A673 (cell line): Measurements from ENCODE around the gene THAP4. TPM values are rescaled to one million over a fixed set of nuclear protein-coding genes. Genes with fewer than 3 reads are reported as not detected.
A peak's percentile ranks its signal among the peaks of the same experiment; 100 is the strongest.

Source experiments
- BruUV-seq: library from RNA; stranded (reverse); fragments of 400-500 nt; replicated peaks from 2 replicates; lab custom pipeline; 2021; lab: Mats Ljungman, UMichigan
- CTCF ChIA-PET: fragments of 300-600 bp; sonication (Branson Sonifier 250); formaldehyde crosslinking; loops from one replicate; lab custom pipeline; 2022; ENCODE audit warnings: antibody characterized with exemption; lab: Charles Lee
- POLR2A ChIA-PET: fragments of 300-600 bp; sonication (Branson Sonifier 250); formaldehyde crosslinking; loops from one replicate; lab custom pipeline; 2022; ENCODE audit warnings: antibody characterized with exemption; ENCODE audit not compliant: low non-redundant PET; lab: Charles Lee
- DNase-seq: peaks from one replicate; pipeline ENCODE4 v3.0.0-alpha.2; 2015; ENCODE audit warnings: low spot score
- H3K27ac ChIP-seq: fragments of 200-600 bp; sonication (generic); 2 replicates; pipeline ENCODE4 v1.5.1; 2016; ENCODE audit warnings: mixed run types, low read depth, mild to moderate bottlenecking, mixed read lengths, antibody characterized with exemption, low read length; ENCODE audit not compliant: poor library complexity, severe bottlenecking
- H3K27me3 ChIP-seq: fragments of 200-600 bp; sonication (generic); replicated peaks from 2 replicates; pipeline ENCODE4 v1.6.1; 2017; ENCODE audit warnings: mixed run types, low read depth, mild to moderate bottlenecking, mixed read lengths, antibody characterized with exemption, low read length; ENCODE audit not compliant: insufficient read depth, poor library complexity
- H3K36me3 ChIP-seq: fragments of 200-600 bp; sonication (generic); 2 replicates; pipeline ENCODE4 v1.6.1; 2016; ENCODE audit warnings: mixed run types, mild to moderate bottlenecking, mixed read lengths, antibody characterized with exemption, low read length; ENCODE audit not compliant: insufficient read depth, poor library complexity, severe bottlenecking
- H3K4me1 ChIP-seq: fragments of 200-600 bp; sonication (generic); 2 replicates; pipeline ENCODE4 v1.6.1; 2017; ENCODE audit warnings: mixed run types, mild to moderate bottlenecking, mixed read lengths, antibody characterized with exemption, low read length; ENCODE audit not compliant: insufficient read depth, poor library complexity, severe bottlenecking
- H3K4me3 ChIP-seq: fragments of 200-600 bp; sonication (generic); 2 replicates; pipeline ENCODE4 v1.5.1; 2016; ENCODE audit warnings: low read depth, mixed run types, mild to moderate bottlenecking, mixed read lengths, low read length; ENCODE audit not compliant: poor library complexity, severe bottlenecking
- H3K9me3 ChIP-seq: fragments of 200-600 bp; sonication (generic); 2 replicates; pipeline ENCODE4 v1.6.1; 2016; ENCODE audit warnings: mixed run types, low read depth, mild to moderate bottlenecking, mixed read lengths, antibody characterized with exemption, low read length; ENCODE audit not compliant: poor library complexity, severe bottlenecking
- EZH2 ChIP-seq: fragments of 200-600 bp; sonication (generic); IDR thresholded peaks from 2 replicates; pipeline ENCODE4 v1.6.1; 2017; ENCODE audit warnings: borderline replicate concordance, low read depth, mild to moderate bottlenecking, mixed read lengths, antibody characterized with exemption, low read length; ENCODE audit not compliant: poor library complexity, severe bottlenecking
- intact Hi-C: fragments of 100-400 bp; cut with micrococcal nuclease; formaldehyde crosslinking; loops from one replicate; pipeline ENCODE4 v1.10.0; 2022; ENCODE audit not compliant: unreplicated experiment
- total RNA-seq: library from RNA; stranded (reverse); gene quantifications from 2 replicates; pipeline ENCODE4 v1.2.3, GENCODE V29; 2021
- TF ChIP-seq, protein P1 (sequence below): fragments of 300-800, 200-600 bp; sonication (generic); conservative IDR thresholded peaks from 2 replicates; pipeline ENCODE4 v1.5.1; 2017; ENCODE audit warnings: low read depth, mild to moderate bottlenecking, antibody characterized with exemption, low read length, moderate library complexity, mixed read lengths

The THAP4 gene
- total RNA-seq, 1 experiment from 2014 or later = 82.0 TPM

DNA sequence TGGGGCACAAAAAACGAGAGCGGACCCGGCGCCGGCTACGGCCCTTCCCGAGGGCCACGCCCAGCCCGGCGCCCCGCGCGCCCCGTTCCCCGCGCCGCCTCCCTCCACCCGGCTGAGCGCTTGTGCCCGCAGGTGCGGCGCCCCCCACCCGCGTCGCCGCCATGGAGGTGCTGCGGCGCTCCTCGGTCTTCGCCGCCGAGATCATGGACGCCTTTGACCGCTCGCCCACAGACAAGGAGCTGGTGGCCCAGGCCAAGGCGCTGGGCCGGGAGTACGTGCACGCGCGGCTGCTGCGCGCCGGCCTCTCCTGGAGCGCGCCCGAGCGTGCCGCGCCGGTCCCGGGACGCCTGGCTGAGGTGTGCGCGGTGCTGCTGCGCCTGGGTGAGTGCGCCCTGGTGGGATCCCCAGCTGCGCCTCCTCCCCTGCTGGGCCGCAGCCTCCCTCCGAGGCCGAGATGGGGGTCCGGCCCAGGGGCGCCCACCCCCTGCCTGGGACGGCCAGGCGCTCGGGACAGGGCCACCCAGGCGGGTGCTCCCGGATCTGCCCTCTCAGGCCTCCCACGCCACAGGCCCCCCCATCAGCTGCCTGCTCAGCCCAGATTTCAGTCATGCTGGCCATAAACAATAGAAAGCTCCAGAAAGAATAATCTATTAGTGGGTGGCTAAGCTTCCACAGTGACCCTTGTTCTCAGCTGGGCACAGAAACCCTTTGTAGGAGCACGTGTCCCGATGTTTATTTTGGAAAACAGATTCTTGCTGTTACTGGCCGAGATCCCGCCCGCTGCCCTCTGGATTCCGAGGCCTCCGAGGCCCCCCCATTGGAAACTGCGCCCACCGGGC lies 77.4 kb downstream of the THAP4 start:
- intact Hi-C loops = no loop called here
- H3K27me3 ChIP-seq = no peaks in the 10 kb centered on the region
- no peak overlapping the region for H3K27ac ChIP-seq
- TF ChIP-seq, protein P1, sequence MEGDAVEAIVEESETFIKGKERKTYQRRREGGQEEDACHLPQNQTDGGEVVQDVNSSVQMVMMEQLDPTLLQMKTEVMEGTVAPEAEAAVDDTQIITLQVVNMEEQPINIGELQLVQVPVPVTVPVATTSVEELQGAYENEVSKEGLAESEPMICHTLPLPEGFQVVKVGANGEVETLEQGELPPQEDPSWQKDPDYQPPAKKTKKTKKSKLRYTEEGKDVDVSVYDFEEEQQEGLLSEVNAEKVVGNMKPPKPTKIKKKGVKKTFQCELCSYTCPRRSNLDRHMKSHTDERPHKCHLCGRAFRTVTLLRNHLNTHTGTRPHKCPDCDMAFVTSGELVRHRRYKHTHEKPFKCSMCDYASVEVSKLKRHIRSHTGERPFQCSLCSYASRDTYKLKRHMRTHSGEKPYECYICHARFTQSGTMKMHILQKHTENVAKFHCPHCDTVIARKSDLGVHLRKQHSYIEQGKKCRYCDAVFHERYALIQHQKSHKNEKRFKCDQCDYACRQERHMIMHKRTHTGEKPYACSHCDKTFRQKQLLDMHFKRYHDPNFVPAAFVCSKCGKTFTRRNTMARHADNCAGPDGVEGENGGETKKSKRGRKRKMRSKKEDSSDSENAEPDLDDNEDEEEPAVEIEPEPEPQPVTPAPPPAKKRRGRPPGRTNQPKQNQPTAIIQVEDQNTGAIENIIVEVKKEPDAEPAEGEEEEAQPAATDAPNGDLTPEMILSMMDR = no peak
- no peak for TF ChIP-seq EZH2
- DNase-seq = no peak
- no peaks in the 10 kb centered on the region for H3K4me1 ChIP-seq
- no peaks in the 10 kb centered on the region for H3K36me3 ChIP-seq
- H3K9me3 ChIP-seq = peaks cover 8% of the 10 kb centered on the region
- no TSS peak for BruUV-seq
- ChIA-PET CTCF (no interaction called here), POLR2A (no interaction called here)
- peak overlapping the region; percentile 72 for H3K4me3 ChIP-seq

DNA sequence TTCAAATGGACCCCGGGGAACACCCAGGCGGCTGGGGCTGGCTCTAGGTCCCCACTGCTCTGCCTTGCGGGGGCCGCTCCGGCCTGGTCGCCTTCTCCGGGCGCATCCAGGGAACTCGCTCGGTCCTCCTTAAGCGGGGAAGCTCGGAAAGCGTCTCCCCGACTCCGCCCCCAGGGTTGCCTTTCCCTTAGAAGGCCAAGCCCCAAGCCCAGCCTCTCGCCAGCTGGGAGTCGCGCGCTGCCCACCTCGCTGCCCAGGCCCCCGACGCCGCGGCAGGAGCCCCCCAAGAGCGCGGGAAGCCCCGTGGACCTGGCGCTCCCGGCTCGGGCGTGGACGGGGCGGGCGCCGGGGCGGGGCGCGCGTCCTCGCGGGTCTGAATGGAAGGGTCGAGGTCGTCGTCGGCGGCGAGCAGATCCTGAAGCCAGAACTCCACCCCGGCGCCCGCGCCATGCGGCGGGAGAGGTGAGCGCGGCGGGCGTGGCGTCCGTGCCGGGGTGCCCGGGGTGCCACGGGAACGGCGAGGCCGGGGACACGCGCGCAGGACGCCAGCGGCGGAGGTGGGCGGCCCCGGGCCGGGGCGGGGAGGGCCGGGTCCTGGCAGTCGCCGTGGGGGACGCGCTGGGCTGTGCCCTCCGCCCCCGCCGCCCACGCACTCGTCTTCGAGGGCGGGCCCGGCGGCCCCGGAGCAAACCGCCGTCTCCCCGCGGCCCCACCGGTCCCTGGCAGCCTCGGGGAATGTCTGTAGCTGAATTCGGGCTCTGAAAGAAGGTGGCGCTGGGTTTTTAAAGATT lies 78.2 kb downstream of the THAP4 start, which contains the start of gene BOK:
TSS of gene BOK (plus strand) at position 214 of the 791 bp plus-strand sequence. CDS start 739 bp downstream, outside the sequence.
- DNase-seq = no peak
- H3K27ac ChIP-seq = no peak within 1 kb of the TSS
- BruUV-seq = no TSS peak
- POLR2A ChIA-PET = no interaction called here
- H3K27me3 ChIP-seq = no peaks in the 10 kb centered on the region
- intact Hi-C loops = no loop called here
- peak within 1 kb of the TSS; percentile 72 for H3K4me3 ChIP-seq
- H3K9me3 ChIP-seq = peaks cover 8% of the 10 kb centered on the region
- no peaks in the 10 kb centered on the region for H3K4me1 ChIP-seq
- CTCF ChIA-PET = no interaction called here
- H3K36me3 ChIP-seq = no peaks in the 10 kb centered on the region
- TF ChIP-seq, protein P1 = no peak
- TF ChIP-seq EZH2 = no peak

DNA sequence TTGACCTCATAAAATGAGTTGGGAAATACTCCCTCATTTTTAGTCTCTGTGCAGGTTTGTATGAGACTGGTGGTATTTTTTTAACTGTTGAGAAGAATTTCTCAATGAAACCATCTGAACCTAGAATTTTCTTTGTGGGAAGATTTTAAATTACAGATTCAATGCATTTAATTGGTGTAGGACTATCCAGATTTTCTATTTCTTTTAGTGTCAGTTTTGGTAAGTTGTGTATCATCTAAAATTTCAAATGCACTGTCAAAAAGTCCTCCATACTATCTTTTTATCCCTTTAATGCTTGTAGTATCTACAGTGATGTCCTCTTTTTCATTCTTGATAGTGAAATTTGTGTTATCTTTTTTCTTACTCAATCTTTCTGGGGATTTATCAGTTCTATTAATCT lies 80.2 kb downstream of the THAP4 start:
- H3K36me3 ChIP-seq = no peaks in the 10 kb centered on the region
- intact Hi-C loops = no loop called here

More for the DNA sequence above, 80.2 kb downstream of the THAP4 start:
- Histone ChIP-seq H3K4me3 (no peak overlapping the region), H3K4me1 (no peaks in the 10 kb centered on the region), H3K27me3 (no peaks in the 10 kb centered on the region), H3K9me3 (peaks cover 8% of the 10 kb centered on the region), H3K27ac (no peak overlapping the region)
- no TSS peak for BruUV-seq
- DNase-seq = no peak
- TF ChIP-seq, protein P1 = no peak
- TF ChIP-seq EZH2 = no peak
- ChIA-PET POLR2A (no interaction called here), CTCF (no interaction called here)
